B cell (primary cell): Measurements from ENCODE around the gene CPLX3. TPM values are rescaled to one million over a fixed set of nuclear protein-coding genes. Genes with fewer than 3 reads are reported as not detected.

ENCODE experiments used
- ATAC-seq: fragments of 200-7000 bp; cut with Tn5 transposase; one replicate; pipeline ENCODE4 v1.10.0; 2021; ENCODE audit warnings: low read depth, mild to moderate bottlenecking, moderate number of reproducible peaks, moderate library complexity
- CTCF ChIA-PET: fragments of 350-600 bp; sonication (Branson Sonifier 250); formaldehyde crosslinking; loops from one replicate; lab custom pipeline; 2021; ENCODE audit warnings: antibody characterized with exemption, inconsistent platforms; lab: Charles Lee
- POLR2A ChIA-PET: fragments of 350-600 bp; sonication (Branson Sonifier 250); formaldehyde crosslinking; loops from one replicate; lab custom pipeline; 2021; ENCODE audit warnings: antibody characterized with exemption; lab: Charles Lee
- DNase-seq: peaks from one replicate; pipeline ENCODE4 v3.0.0; 2013
- H2AFZ ChIP-seq: 2 replicates; pipeline ENCODE4 v1.6.1; 2012; ENCODE audit warnings: mild to moderate bottlenecking, low read depth, low read length; ENCODE audit not compliant: insufficient read depth, poor library complexity, severe bottlenecking
- H3K27ac ChIP-seq, 2 donors: 1 replicate in 1 of 2; 2 replicates in 1 of 2; pipeline ENCODE4 v1.5.1; 2012 to 2013; ENCODE audit warnings: low read length in 2 of 2, mild to moderate bottlenecking in 2 of 2, moderate library complexity in 1 of 2
- H3K27me3 ChIP-seq, 4 experiments: fragments of 200-600 bp in 1 of 4; sonication (generic) in 1 of 4; replicated peaks in 1 of 4; 1 replicate in 2 of 4; 2 replicates in 2 of 4; pipeline versions ENCODE4 v1.6.1 to v1.7.0; 2013 to 2016; ENCODE audit warnings: low read length in 3 of 4, mild to moderate bottlenecking in 2 of 4, mixed read lengths in 1 of 4, moderate library complexity in 1 of 4; ENCODE audit not compliant: insufficient read depth in 4 of 4, control insufficient read depth in 3 of 4; ENCODE audit errors: control extremely low read depth in 1 of 4
- H3K36me3 ChIP-seq, 2 experiments: replicated peaks in 1 of 2; 1 replicate in 1 of 2; 2 replicates in 1 of 2; pipeline versions ENCODE4 v1.6.1 to v1.7.1; 2013; ENCODE audit warnings: low read length in 1 of 2; ENCODE audit not compliant: insufficient read depth in 2 of 2, control insufficient read depth in 1 of 2; ENCODE audit errors: control extremely low read depth in 1 of 2, extremely low read depth in 1 of 2
- H3K4me1 ChIP-seq, 2 donors: fragments of 200-600 bp in 1 of 2; sonication (generic) in 1 of 2; 1 replicate in 1 of 2; 2 replicates in 1 of 2; pipeline versions ENCODE4 v1.5.1 to v1.6.1; 2013 to 2017; ENCODE audit warnings: low read length in 2 of 2; ENCODE audit not compliant: control insufficient read depth in 2 of 2, insufficient read depth in 2 of 2
- H3K4me2 ChIP-seq: replicated peaks from 2 replicates; pipeline ENCODE3; 2012; ENCODE audit warnings: mild to moderate bottlenecking, low read depth, low read length; ENCODE audit not compliant: poor library complexity, severe bottlenecking
- H3K4me3 ChIP-seq, 5 experiments: fragments of 200-600 bp in 1 of 5; sonication (generic) in 1 of 5; 1 replicate in 3 of 5; 2 replicates in 2 of 5; pipeline versions ENCODE4 v1.5.1 to v1.7.0; 2011 to 2016; ENCODE audit warnings: low read length in 4 of 5, mild to moderate bottlenecking in 4 of 5, low read depth in 2 of 5, control low read depth in 1 of 5, moderate library complexity in 1 of 5; ENCODE audit not compliant: insufficient read depth in 1 of 5; ENCODE audit errors: control extremely low read depth in 1 of 5, extremely low read depth in 1 of 5
- H3K79me2 ChIP-seq: fragments of 200-600 bp; sonication (generic); one replicate; pipeline ENCODE4 v1.6.0; 2016; ENCODE audit warnings: low read length; ENCODE audit not compliant: control insufficient read depth, insufficient read depth
- H3K9ac ChIP-seq: fragments of 200-600 bp; sonication (generic); 2 replicates; pipeline ENCODE4 v1.6.1; 2017; ENCODE audit warnings: mild to moderate bottlenecking, low read length, moderate library complexity
- H3K9me3 ChIP-seq, 3 donors: one replicate each; pipeline versions ENCODE4 v1.6.1 to v1.7.1; 2013; ENCODE audit warnings: low read length in 2 of 3; ENCODE audit not compliant: control insufficient read depth in 2 of 3, insufficient read depth in 1 of 3; ENCODE audit errors: control extremely low read depth in 1 of 3
- H4K20me1 ChIP-seq: 2 replicates; pipeline ENCODE4 v1.6.0; 2012; ENCODE audit warnings: mild to moderate bottlenecking, low read length; ENCODE audit not compliant: insufficient read depth, control insufficient read depth, poor library complexity, severe bottlenecking
- H3K27ac Mint-ChIP-seq: one replicate; pipeline ENCODE4 v1.8.0; 2021; ENCODE audit warnings: mixed read lengths
- H3K27me3 Mint-ChIP-seq: one replicate; pipeline ENCODE4 v1.8.0; 2021; ENCODE audit warnings: mixed read lengths
- H3K4me1 Mint-ChIP-seq: one replicate; pipeline ENCODE4 v1.8.0; 2021; ENCODE audit warnings: mixed read lengths
- H3K4me3 Mint-ChIP-seq: one replicate; pipeline ENCODE4 v1.8.0; 2021; ENCODE audit warnings: mixed read lengths
- H3K9me3 Mint-ChIP-seq: one replicate; pipeline ENCODE4 v1.8.0; 2022; ENCODE audit warnings: mixed read lengths; ENCODE audit not compliant: insufficient read depth
- EZH2 ChIP-seq: IDR thresholded peaks from 2 replicates; pipeline ENCODE4 v1.6.1; 2012; ENCODE audit warnings: borderline replicate concordance, low read depth, mild to moderate bottlenecking, moderate library complexity, low read length; ENCODE audit not compliant: insufficient read depth, poor library complexity, severe bottlenecking
- WGBS: methylation state at CpG from one replicate; pipeline ENCODE4 v1.1.5; 2013; ENCODE audit warnings: missing lambda C conversion rate; ENCODE audit not compliant: insufficient coverage; 5-methylcytosine and 5-hydroxymethylcytosine counted together
- intact Hi-C: fragments of 100-400 bp; cut with micrococcal nuclease; formaldehyde crosslinking; loops from one replicate; pipeline ENCODE4 v1.10.0; 2022
- polyA plus RNA-seq: library from polyadenylated mRNA; depleted of rRNA; stranded (reverse); fragments of >200 nt; gene quantifications from 2 replicates; pipeline ENCODE4 v1.2.3, GENCODE V29; 2012
- total RNA-seq, 2 donors: library from RNA; stranded (reverse); fragments of 120-200 nt in 1 of 2; gene quantifications; 1 replicate in 1 of 2; 2 replicates in 1 of 2; pipeline versions ENCODE4 v1.2.3 to v1.2.4, GENCODE V29; 2013 to 2022
- TF ChIP-seq, protein P1 (sequence below): fragments of 200-600 bp; IDR thresholded peaks from one replicate; pipeline ENCODE4 v1.8.0; 2022; ENCODE audit warnings: antibody characterized with exemption, mild to moderate bottlenecking

CPLX3 gene
- total and polyA plus RNA-seq, 2 donors (not counting 1 experiment from before 2014, with no cell fraction given) = 0.60 TPM; not detected in 1

DNA sequence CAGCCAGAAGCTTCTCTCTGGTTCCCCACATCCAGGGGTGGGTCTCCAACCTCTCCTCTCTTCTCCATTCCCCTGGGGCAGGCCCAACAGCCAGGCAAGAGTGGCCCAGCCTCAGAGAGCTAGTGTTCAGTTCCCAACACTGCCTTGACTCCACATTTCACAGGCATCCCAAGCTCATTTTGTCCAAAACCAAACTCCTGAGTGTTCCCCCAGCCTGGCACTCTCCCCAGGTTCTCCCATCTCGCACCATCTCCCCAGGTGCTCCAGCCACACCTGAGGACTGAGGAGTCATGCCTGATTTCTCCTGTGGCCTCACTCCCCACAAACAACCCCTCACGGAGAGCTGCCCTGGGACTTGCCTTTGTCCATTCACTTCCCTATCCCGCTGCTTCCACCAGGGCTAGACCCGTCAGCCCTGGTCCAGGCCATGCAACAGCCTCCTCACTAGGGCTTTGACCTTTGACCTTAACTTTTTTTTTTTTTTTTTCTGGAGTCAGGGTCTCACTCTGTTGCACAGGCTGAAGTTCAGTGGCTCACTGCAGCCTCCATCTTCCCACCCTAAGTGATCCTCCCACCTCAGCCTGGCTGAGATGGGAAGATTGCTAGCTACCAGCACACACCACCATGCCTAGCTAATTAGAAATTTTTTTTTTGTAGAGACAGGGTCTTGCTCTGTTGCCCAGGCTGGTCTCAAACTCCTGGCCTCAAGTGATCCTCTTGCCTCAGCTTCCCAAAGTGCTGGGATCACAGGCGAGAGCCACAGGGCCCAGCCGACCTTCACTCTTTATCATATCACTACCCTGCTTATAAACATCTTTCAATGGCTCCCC, 48.4 kb upstream of the CPLX3 start:
- 33% methylated on average over 6 of the region's 6 CpGs for WGBS
- POLR2A ChIA-PET = interaction anchor here (0.6 to 15.2 kb wide), 7 partner anchors 16 to 676 kb away, joined by 3 to 572 read pairs (median 3); partner anchors contain the start of gene SIN3A
- peak; percentile 15 for ATAC-seq
- Histone ChIP-seq H3K79me2 (peaks cover 65% of the 10 kb centered on the region), H4K20me1 (peaks cover 3% of the 10 kb centered on the region), H3K4me3 (peak overlapping the region in 3 of 5 experiments; percentile 9 to 25 (median 17)), H3K36me3 (no peaks in the 10 kb centered on the region), H2AFZ (no peak overlapping the region), H3K27ac (peak overlapping the region; percentile 91 to 99), H3K27me3 (no peaks in the 10 kb centered on the region), H3K4me2 (peak overlapping the region; percentile 74), H3K9ac (peak overlapping the region; percentile 3), H3K4me1 (peaks cover 84 to 87% of the 10 kb centered on the region in 2 donors), H3K9me3 (peaks cover 0 to 6% (median 0%) of the 10 kb centered on the region in 3 donors)
- no peak for DNase-seq
- intact Hi-C loops = loop anchor here (1.0 to 5.0 kb wide), 3 partner anchors 9 to 786 kb away; partner anchors contain the start of genes PML and STOML1
- CTCF ChIA-PET = interaction anchor here (0.7 to 37.1 kb wide), 11 partner anchors 2 to 676 kb away, joined by 3 to 2548 read pairs (median 5); partner anchors contain the start of genes CSK, LMAN1L and MPI
- H3K4me3 Mint-ChIP-seq = peak overlapping the region; percentile 85
- H3K4me1 Mint-ChIP-seq = peaks cover 85% of the 10 kb centered on the region
- no peak for TF ChIP-seq EZH2
- TF ChIP-seq, protein P1, sequence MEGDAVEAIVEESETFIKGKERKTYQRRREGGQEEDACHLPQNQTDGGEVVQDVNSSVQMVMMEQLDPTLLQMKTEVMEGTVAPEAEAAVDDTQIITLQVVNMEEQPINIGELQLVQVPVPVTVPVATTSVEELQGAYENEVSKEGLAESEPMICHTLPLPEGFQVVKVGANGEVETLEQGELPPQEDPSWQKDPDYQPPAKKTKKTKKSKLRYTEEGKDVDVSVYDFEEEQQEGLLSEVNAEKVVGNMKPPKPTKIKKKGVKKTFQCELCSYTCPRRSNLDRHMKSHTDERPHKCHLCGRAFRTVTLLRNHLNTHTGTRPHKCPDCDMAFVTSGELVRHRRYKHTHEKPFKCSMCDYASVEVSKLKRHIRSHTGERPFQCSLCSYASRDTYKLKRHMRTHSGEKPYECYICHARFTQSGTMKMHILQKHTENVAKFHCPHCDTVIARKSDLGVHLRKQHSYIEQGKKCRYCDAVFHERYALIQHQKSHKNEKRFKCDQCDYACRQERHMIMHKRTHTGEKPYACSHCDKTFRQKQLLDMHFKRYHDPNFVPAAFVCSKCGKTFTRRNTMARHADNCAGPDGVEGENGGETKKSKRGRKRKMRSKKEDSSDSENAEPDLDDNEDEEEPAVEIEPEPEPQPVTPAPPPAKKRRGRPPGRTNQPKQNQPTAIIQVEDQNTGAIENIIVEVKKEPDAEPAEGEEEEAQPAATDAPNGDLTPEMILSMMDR = no peak
- H3K9me3 Mint-ChIP-seq = no peaks in the 10 kb centered on the region
- H3K27me3 Mint-ChIP-seq = no peaks in the 10 kb centered on the region
- H3K27ac Mint-ChIP-seq = peak overlapping the region; percentile 98
